Measurements from ENCODE around the gene TPSG1.

- TF ChIP-seq POLR2AphosphoS5 (IDR thresholded peaks at IDR 0.05) (no peak), POLR2A (IDR thresholded peaks at IDR 0.05) (no peak)
- TF ChIP-seq, protein P1, sequence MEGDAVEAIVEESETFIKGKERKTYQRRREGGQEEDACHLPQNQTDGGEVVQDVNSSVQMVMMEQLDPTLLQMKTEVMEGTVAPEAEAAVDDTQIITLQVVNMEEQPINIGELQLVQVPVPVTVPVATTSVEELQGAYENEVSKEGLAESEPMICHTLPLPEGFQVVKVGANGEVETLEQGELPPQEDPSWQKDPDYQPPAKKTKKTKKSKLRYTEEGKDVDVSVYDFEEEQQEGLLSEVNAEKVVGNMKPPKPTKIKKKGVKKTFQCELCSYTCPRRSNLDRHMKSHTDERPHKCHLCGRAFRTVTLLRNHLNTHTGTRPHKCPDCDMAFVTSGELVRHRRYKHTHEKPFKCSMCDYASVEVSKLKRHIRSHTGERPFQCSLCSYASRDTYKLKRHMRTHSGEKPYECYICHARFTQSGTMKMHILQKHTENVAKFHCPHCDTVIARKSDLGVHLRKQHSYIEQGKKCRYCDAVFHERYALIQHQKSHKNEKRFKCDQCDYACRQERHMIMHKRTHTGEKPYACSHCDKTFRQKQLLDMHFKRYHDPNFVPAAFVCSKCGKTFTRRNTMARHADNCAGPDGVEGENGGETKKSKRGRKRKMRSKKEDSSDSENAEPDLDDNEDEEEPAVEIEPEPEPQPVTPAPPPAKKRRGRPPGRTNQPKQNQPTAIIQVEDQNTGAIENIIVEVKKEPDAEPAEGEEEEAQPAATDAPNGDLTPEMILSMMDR (IDR thresholded peaks at IDR 0.05), result no peak
These were observed 27.7 kb downstream of the TPSG1 start for GRCh38 chr16:1197237-1197866.
